Right renal cortex interstitium (tissue), 3 donors: ENCODE measurements around the gene ZNF282. TPM values are rescaled to one million over a fixed set of nuclear protein-coding genes. Genes with fewer than 3 reads are reported as not detected.
"Not testable (repeated sequence)": the region's sequence is repeated elsewhere in the genome, so short reads cannot be mapped to it uniquely, and the experiment has no call there.

Experiments used
- DNase-seq, 3 donors: peaks; one replicate each; pipeline ENCODE4 v3.0.0-alpha.2; 2013; ENCODE audit warnings: low read depth in 3 of 3, low spot score in 2 of 3
- polyA plus RNA-seq, 3 donors: library from polyadenylated mRNA; unstranded; fragments of 120-200 nt; gene quantifications; one replicate each; pipeline ENCODE4 v1.2.1, GENCODE V29; 2013; ENCODE audit not compliant: insufficient read length in 3 of 3

ZNF282 gene
- polyA plus RNA-seq, 3 donors: 21.1 to 24.0 (median 21.7) TPM

GRCh38 chr7:149253665-149254064 lies 58.3 kb downstream of the ZNF282 start:
- DNase-seq: no peak

DNA sequence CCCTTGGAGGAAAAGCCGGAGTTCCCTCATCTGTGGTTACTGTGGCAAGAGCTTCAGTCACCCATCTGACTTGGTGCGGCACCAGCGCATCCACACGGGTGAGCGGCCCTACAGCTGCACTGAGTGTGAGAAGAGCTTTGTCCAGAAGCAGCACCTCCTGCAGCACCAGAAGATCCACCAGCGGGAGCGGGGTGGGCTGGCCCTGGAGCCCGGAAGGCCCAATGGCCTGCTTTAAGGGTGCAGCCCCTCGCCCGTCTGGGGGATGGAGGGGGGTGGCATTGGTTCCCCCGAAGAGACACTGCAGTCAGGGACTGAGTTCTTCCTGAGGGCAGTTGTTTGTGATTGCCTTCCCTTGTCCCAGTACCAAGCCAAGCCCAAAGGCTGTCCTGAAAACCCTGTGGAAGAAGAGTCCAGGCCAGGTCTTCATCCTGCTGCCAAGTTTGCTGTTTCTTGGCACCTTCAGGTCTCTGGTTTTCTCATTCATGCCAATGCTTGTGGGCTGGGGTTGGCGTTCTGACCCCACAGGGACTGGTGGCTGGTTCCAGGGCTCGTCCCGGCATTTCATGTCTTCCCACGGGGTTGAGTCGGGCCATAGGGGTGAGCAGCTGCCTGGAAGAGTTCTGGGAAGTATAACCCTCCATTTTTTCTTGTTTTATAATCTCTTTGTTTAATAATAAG lies 59.0 kb downstream of the ZNF282 start:
- no peak for DNase-seq

DNA sequence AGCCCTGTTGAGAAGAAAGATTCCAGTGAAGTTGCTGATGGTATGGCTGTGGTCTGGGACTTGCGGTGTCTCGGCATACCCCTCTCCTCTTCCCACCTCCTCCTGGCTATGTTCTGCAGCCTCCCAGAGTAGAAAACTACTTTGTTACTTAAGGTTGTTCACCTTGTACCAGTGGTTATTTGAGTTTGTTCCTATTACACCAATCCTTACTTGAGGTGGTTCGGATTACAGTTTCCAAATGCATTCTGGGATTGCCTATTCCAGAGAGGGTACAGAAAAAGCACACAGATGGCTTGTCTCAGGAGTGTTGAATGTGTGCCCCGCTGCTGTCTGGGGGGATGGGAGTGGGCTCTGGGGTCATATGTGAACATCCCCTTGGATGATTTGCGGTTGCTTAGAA lies 59.8 kb downstream of the ZNF282 start:
- no peak for DNase-seq

DNA sequence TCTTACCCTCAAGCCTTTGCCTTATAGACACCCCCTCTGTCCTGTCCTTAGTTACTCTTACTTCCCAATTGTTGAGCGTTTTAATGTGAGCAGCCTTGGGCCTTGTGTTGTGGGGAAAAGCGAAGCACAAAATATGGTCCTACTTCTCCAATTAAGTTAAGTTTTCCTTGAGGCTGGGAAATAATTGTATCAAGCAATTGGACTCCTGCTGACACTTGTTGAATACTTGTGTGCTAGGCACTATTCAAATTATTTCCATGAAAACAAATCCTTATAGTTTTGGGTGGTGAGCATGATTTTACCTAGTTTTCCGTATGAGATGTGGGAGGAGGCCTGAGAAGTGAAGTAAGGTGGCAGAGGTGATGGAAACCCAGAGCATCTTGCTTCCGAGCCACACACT lies 61.2 kb downstream of the ZNF282 start:
- DNase-seq: no peak

- DNase-seq: no peak
These were observed 61.8 kb downstream of the ZNF282 start for GRCh38 chr7:149257146-149257545.

GRCh38 chr7:149261316-149261828 lies 66.0 kb downstream of the ZNF282 start:
- DNase-seq: peak in 1 of 3 donors; percentile 12

DNA sequence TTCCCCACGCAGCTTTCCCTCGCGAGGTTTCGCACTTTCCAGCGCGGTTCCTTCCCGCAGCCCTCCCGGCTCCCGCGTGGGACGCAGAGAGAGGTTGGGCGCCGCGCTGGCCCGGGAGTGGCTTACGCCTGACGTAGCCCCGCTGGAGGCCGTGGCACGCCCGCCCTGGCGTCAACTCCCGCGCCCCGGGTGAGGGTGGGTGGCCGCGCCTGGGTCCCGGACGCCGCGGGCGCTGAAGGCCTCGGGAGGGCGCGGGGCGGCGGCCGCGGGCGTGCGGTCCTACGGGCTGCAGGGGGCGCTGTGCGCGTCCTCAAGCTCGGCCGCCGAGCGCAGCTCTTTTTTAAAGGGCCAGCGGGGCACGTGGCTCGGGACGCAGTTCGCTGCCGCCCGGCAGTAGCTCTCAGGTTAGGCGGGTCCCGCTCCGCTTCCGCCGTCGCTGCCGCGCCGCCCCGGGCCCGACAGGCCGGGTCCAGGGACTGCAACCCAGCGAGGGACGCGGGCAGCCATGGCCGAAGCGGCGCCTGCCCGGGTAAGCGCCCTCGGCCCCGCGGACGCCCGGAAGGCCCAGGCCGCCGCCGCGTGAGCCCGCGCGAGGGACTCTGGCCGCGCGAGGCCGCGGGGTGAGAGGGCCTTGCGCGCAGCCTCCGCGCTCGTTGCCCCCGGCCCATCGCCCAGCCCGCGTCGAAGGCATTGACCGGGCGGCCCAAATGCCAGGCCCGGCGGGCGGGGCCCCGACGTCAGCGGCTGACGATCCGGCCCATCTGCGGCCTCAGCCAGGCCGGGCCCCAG lies 66.7 kb downstream of the ZNF282 start, which contains the start of gene ZNF783:
ZNF783 (plus strand) TSS at position 368 of the 789 bp plus-strand sequence; CDS start at position 506, 138 bp downstream.
- DNase-seq: peak in 2 of 3 donors; percentile 66 to 79

DNA sequence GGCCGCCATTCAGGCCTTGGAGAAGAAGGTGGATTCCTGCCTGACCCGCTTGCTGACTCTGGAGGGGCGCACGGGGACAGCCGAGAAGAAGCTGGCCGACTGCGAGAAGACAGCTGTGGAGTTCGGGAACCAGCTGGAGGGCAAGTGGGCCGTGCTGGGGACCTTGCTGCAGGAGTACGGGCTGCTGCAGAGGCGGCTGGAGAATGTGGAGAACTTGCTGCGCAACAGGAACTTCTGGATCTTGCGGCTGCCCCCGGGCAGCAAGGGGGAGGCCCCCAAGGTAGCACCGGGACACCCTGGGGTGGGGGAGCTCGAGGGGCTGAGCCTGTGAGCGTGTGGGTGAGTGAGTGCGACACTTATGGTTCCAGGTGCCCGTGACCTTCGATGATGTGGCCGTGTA lies 71.1 kb downstream of the ZNF282 start:
- no peak for DNase-seq

DNA sequence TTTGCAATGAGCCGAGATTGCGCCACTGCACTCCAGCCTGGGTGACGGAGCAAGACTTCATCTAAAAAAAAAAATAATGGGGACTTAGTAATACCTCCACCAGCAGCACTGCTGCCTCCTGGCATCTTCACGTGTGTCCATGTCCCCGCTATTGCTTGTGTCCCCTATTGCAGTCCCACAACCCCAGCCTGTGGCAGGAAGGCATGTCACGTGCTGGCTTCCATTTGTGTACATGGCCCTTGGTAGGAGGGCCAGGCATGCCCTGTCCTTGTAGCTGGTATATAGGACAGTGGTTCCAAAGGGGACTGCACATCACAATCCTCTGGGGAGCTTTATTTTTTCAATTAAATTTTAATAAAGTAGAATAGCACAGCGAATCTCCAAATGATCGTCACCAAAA lies 72.4 kb downstream of the ZNF282 start:
- DNase-seq: no peak

DNA sequence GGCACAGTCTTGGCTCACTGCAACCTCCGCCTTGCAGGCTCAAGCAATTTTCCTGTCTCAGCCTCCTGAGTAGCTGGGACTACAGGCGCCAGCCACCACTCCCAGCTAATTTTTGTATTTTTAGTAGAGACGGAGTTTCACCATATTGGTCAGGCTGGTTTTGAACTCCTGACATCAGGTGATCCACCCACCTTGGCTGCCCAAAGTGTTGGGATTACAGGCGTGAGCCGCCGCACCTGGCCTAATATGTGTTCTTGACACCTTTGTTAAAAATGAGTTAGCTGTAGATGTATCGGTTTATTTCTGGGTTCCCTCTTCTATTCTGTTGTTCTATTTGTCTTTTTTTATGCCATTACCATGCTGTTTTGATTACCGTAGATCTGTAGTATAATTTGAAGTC lies 79.1 kb downstream of the ZNF282 start:
- DNase-seq: not testable (repeated sequence)

Other genes with a start within 250 kb of the ZNF282 start
- gene PDIA4, start 167.0 kb upstream of the ZNF282 start, polyA plus RNA-seq: 100 to 1,000 TPM; 164 to 199 (median 188) TPM
- 10 to 100 TPM in 1 of 3 donors, 1 to 10 TPM in 2; 7.8 to 10.2 (median 9.5) TPM for gene ZNF786, start 104.8 kb upstream of the ZNF282 start, polyA plus RNA-seq
- gene ZNF425, start 69.2 kb upstream of the ZNF282 start, polyA plus RNA-seq: 1 to 10 TPM; 7.9 to 9.2 (median 8.6) TPM
- gene ZNF398, start 48.1 kb upstream of the ZNF282 start, polyA plus RNA-seq: 10 to 100 TPM; 14.2 to 14.8 (median 14.4) TPM
- gene ZNF212, start 44.1 kb downstream of the ZNF282 start, polyA plus RNA-seq: 10 to 100 TPM; 15.5 to 17.0 (median 16.5) TPM
- 10 to 100 TPM in 2 of 3 donors, 1 to 10 TPM in 1; 9.8 to 11.6 (median 10.3) TPM for gene ZNF783, start 66.7 kb downstream of the ZNF282 start, polyA plus RNA-seq